GM12891 (cell line): ENCODE data around the gene CFAP74.

Source experiments
- PAX5 ChIP-seq: IDR thresholded peaks from 2 replicates; pipeline ENCODE4 v1.6.1; 2011; ENCODE audit warnings: low read length, moderate library complexity, mild to moderate bottlenecking; ENCODE audit not compliant: insufficient read depth, severe bottlenecking
- POLR2A ChIP-seq: IDR thresholded peaks from 2 replicates; pipeline ENCODE4 v1.6.1; 2011; ENCODE audit warnings: low read depth, low read length, control low read depth
- POLR2AphosphoS5 ChIP-seq: IDR thresholded peaks from 2 replicates; pipeline ENCODE4 v1.6.1; 2011; ENCODE audit warnings: low read depth, low read length, control low read depth
- TAF1 ChIP-seq: IDR thresholded peaks from 2 replicates; pipeline ENCODE4 v1.6.1; 2011; ENCODE audit warnings: low read depth, low read length, control low read depth

DNA sequence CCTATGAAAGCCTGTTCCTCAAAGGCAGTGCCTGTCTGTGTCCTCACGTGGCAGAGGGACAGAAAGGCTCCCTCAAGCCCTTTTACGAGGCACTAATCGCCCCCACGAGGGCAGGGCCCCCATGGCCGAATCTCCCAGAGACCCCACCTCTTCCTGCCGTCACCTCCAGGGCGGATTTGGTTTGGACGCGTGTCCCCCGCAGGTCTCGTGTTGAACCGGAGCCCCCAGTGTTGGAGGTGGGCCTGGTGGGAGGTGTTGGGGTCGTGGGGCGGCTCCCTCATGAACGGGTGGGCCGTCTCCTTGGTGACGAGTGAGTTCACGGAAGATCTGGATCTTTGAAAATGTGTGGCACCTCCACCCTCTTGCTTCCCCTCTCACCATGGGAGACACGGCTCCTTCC, 27.6 kb downstream of the CFAP74 start:
- TF ChIP-seq POLR2AphosphoS5 (no peak), PAX5 (no peak), POLR2A (no peak), TAF1 (no peak)
